ENCODE data around the gene CAMK2D. TPM values are rescaled to one million over a fixed set of nuclear protein-coding genes. Genes with fewer than 3 reads are reported as not detected.

The CAMK2D gene
- polyA plus RNA-seq, 6 donors from 2014 or later = 75.5 to 84.9 (median 81.8) TPM

GRCh38 chr4:113449410-113449974 lies 312.0 kb downstream of the CAMK2D start:
- Mint-ChIP-seq H3K27me3 (no peaks in the 10 kb centered on the region), H3K27ac (no peak overlapping the region), H3K4me3 (no peak overlapping the region), H3K4me1 (peaks cover 8 to 11% (median 10%) of the 10 kb centered on the region in 3 donors), H3K36me3 (peaks cover 6 to 9% of the 10 kb centered on the region in 2 donors), H3K9me3 (peaks cover 0 to 3% (median 0%) of the 10 kb centered on the region in 7 donors)
- no peak for ATAC-seq (ENCODE audit: low read depth in 2 of 2)
- no peak for DNase-seq

DNA sequence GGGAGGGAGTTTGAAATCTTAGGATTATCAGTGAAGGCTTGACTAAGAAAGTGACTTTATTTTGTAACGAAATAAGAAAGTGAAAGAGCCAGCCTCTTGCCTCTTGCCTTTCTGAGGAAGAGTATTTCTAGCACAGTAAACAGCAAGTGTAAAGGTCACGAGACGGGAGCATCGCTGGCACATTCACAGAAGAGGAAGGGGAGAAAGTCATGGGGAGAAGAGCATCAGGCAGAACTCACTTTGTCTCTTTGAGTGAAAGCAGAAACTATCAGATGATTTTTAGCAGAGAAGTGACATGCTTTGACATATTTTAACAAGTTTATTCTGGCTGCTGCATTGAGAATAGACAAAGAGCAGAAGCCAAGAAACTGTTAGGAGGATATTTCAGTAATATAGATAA lies 313.8 kb downstream of the CAMK2D start:
- ATAC-seq (ENCODE audit: low read depth in 2 of 2) (peak; percentile 27 to 48), DNase-seq (no peak)
- Mint-ChIP-seq H3K4me3 (no peak overlapping the region), H3K36me3 (peaks cover 0 to 5% of the 10 kb centered on the region in 2 donors), H3K4me1 (peaks cover 5 to 7% (median 5%) of the 10 kb centered on the region in 3 donors), H3K9me3 (peaks cover 0 to 3% (median 0%) of the 10 kb centered on the region in 7 donors), H3K27ac (no peak overlapping the region), H3K27me3 (no peaks in the 10 kb centered on the region)

GRCh38 chr4:113447061-113447460 lies 314.5 kb downstream of the CAMK2D start:
- no peak for ATAC-seq (ENCODE audit: low read depth in 2 of 2)
- no peak overlapping the region for H3K4me3 Mint-ChIP-seq
- peaks cover 0 to 2% (median 0%) of the 10 kb centered on the region in 3 donors for H3K27me3 Mint-ChIP-seq
- H3K4me1 Mint-ChIP-seq = peaks cover 5 to 7% (median 5%) of the 10 kb centered on the region in 3 donors
- peaks cover 0 to 5% of the 10 kb centered on the region in 2 donors for H3K36me3 Mint-ChIP-seq
- peak overlapping the region in 2 of 6 donors; percentile 8 to 60 for H3K27ac Mint-ChIP-seq
- no peak for DNase-seq
- H3K9me3 Mint-ChIP-seq = peaks cover 0 to 3% (median 0%) of the 10 kb centered on the region in 7 donors

DNA sequence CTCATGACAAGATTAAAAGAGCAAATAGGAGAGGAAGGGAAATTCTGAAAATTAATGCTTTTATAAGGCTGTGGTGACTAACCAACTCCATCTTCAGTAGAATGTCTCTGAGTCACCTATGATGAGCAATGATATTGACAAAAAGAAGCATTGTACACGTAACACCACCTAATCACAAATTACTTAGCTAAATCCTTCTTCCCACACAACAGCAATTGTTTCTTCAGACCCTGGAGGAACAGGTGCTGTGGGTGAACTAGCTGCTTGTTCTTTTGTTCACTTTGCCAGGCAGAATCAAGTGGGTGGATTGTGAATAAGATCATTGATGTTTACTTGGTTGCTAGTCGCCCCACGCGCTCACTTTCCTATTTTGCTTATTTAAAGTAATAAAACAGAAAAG lies 315.5 kb downstream of the CAMK2D start:
- Mint-ChIP-seq H3K36me3 (no peaks in the 10 kb centered on the region), H3K4me1 (peaks cover 5 to 7% (median 5%) of the 10 kb centered on the region in 3 donors), H3K9me3 (peaks cover 0 to 3% (median 0%) of the 10 kb centered on the region in 7 donors), H3K27me3 (peaks cover 0 to 5% (median 0%) of the 10 kb centered on the region in 3 donors), H3K27ac (no peak overlapping the region), H3K4me3 (no peak overlapping the region)
- DNase-seq (no peak), ATAC-seq (ENCODE audit: low read depth in 2 of 2) (no peak)

- Mint-ChIP-seq H3K4me3 (no peak overlapping the region), H3K36me3 (no peaks in the 10 kb centered on the region), H3K27me3 (peaks cover 0 to 5% (median 0%) of the 10 kb centered on the region in 3 donors), H3K27ac (no peak overlapping the region), H3K9me3 (peaks cover 0 to 3% (median 0%) of the 10 kb centered on the region in 7 donors), H3K4me1 (peaks cover 5 to 7% (median 5%) of the 10 kb centered on the region in 3 donors)
- ATAC-seq (ENCODE audit: low read depth in 2 of 2) = no peak
- no peak for DNase-seq
These were observed 316.3 kb downstream of the CAMK2D start for GRCh38 chr4:113445286-113445685.

DNA sequence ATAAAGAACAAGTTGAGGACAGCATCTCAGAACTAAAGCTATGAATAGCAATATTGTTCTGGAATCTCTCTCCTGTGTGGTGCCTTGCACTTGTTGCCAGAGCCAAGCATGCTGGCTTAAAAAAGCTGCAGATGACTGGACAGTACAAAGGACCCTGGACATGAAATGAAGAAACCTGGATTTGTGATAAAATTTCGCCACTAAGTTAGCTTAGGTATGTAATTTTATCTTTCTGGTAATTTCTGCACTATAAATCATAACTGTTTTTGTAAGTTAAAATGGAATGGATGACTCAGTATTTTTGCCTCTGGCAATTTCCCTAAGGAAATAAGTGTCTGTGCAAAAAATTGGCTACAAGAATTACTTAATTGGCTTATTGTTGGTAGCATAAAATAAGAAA lies 317.2 kb downstream of the CAMK2D start:
- DNase-seq (no peak), ATAC-seq (ENCODE audit: low read depth in 2 of 2) (no peak)
- Mint-ChIP-seq H3K9me3 (peaks cover 0 to 3% (median 0%) of the 10 kb centered on the region in 7 donors), H3K36me3 (no peaks in the 10 kb centered on the region), H3K4me3 (no peak overlapping the region), H3K27ac (peak overlapping the region in 1 of 6 donors; percentile 82), H3K27me3 (peaks cover 0 to 5% (median 0%) of the 10 kb centered on the region in 3 donors), H3K4me1 (peaks cover 5 to 7% (median 5%) of the 10 kb centered on the region in 3 donors)

- Mint-ChIP-seq H3K27ac (no peak overlapping the region), H3K4me3 (no peak overlapping the region), H3K4me1 (peaks cover 5 to 7% (median 5%) of the 10 kb centered on the region in 3 donors), H3K9me3 (peaks cover 0 to 3% (median 0%) of the 10 kb centered on the region in 7 donors), H3K27me3 (peaks cover 0 to 5% (median 0%) of the 10 kb centered on the region in 3 donors), H3K36me3 (no peaks in the 10 kb centered on the region)
- DNase-seq = no peak
- ATAC-seq (ENCODE audit: low read depth in 2 of 2) = no peak
These were observed 318.7 kb downstream of the CAMK2D start for GRCh38 chr4:113442826-113443225.

- Mint-ChIP-seq H3K9me3 (no peaks in the 10 kb centered on the region), H3K4me1 (peaks cover 5 to 7% (median 7%) of the 10 kb centered on the region in 3 donors), H3K27me3 (peaks cover 0 to 12% (median 5%) of the 10 kb centered on the region in 3 donors), H3K36me3 (no peaks in the 10 kb centered on the region), H3K4me3 (no peak overlapping the region), H3K27ac (no peak overlapping the region)
- DNase-seq (no peak), ATAC-seq (ENCODE audit: low read depth in 2 of 2) (no peak)
These were observed 321.2 kb downstream of the CAMK2D start for GRCh38 chr4:113440371-113440770.

- no peak overlapping the region for H3K27ac Mint-ChIP-seq
- no peaks in the 10 kb centered on the region for H3K36me3 Mint-ChIP-seq
- ATAC-seq (ENCODE audit: low read depth in 2 of 2) (no peak), DNase-seq (no peak)
- H3K27me3 Mint-ChIP-seq = peaks cover 0 to 12% (median 7%) of the 10 kb centered on the region in 3 donors
- H3K4me1 Mint-ChIP-seq = peaks cover under 1 to 2% (median 1%) of the 10 kb centered on the region in 3 donors
- H3K9me3 Mint-ChIP-seq = no peaks in the 10 kb centered on the region
- H3K4me3 Mint-ChIP-seq = no peak overlapping the region
These were observed 322.9 kb downstream of the CAMK2D start for GRCh38 chr4:113438596-113438995.

DNA sequence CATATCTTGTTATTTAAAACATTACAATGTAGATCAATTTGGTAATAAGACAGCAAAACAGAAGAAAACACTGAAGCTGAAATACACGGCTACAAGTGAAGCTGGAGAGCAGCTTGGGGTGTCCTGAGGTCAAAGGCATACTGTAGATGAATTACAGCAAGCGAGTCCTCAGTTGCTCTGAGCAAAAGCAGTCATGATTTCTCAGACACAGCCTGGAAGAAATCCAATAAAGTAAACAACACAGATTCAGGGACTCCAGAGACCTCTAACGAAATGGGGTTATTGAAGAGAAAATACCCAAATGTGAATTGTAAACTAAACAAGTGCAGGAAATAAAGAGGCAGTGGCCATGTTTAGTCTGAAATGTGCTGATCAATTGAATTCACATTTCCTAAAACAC lies 324.4 kb downstream of the CAMK2D start:
- no peaks in the 10 kb centered on the region for H3K36me3 Mint-ChIP-seq
- H3K4me3 Mint-ChIP-seq = no peak overlapping the region
- H3K27me3 Mint-ChIP-seq = peaks cover 5 to 20% (median 17%) of the 10 kb centered on the region in 3 donors
- no peak for ATAC-seq (ENCODE audit: low read depth in 2 of 2)
- no peak for DNase-seq
- H3K4me1 Mint-ChIP-seq = peaks cover 0 to 2% (median 0%) of the 10 kb centered on the region in 3 donors
- no peaks in the 10 kb centered on the region for H3K9me3 Mint-ChIP-seq
- no peak overlapping the region for H3K27ac Mint-ChIP-seq

DNA sequence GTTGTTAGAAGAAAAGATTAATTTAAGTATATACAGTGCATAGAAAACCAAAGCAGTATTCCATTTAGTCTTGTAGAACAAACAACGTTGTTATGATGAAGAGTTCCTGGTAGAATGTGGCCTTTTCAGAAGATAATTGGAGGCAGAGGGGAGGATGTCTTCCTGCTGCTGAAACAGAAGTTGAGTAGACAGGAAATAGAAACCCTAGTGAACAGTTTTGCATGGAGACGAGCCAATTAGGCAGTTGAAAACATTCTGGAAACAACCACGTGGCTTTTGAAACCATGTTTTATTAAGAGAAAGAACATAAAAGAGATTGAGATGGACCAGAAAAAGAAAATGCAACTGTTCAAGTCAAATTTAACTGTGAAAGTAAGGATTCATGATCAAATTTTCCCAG lies 325.2 kb downstream of the CAMK2D start:
- H3K4me1 Mint-ChIP-seq = peaks cover 0 to 2% (median 0%) of the 10 kb centered on the region in 3 donors
- ATAC-seq (ENCODE audit: low read depth in 2 of 2) = no peak

DNA sequence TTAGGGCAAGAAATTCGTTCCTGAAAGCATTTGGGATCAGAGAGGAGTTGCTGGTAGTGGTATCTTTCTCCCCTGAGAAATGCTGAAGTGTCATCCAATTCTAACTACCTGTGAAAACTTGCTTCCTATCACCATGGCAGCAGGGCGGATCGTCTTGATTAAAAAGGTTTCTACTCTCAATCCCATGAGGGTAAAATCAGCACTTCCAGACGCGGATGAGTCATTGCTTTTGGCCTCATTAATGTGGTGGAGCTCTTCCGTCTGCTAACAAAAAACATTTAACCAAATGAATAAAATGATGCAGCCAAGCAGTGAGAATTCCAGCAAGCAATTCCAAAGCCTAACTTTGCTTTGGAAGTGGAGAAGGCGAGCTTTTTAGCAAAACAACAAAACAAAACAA lies 325.6 kb downstream of the CAMK2D start:
- Mint-ChIP-seq H3K4me3 (no peak overlapping the region), H3K36me3 (no peaks in the 10 kb centered on the region), H3K27ac (no peak overlapping the region), H3K4me1 (peaks cover 0 to 2% (median 0%) of the 10 kb centered on the region in 3 donors), H3K27me3 (peaks cover 5 to 22% (median 21%) of the 10 kb centered on the region in 3 donors), H3K9me3 (peaks cover 0 to 7% (median 0%) of the 10 kb centered on the region in 7 donors)
- ATAC-seq (ENCODE audit: low read depth in 2 of 2) (no peak), DNase-seq (no peak)

More for the DNA sequence above, 325.2 kb downstream of the CAMK2D start:
- Mint-ChIP-seq H3K27me3 (peaks cover 5 to 21% (median 21%) of the 10 kb centered on the region in 3 donors), H3K36me3 (no peaks in the 10 kb centered on the region), H3K4me3 (no peak overlapping the region), H3K9me3 (peaks cover 0 to 7% (median 0%) of the 10 kb centered on the region in 7 donors), H3K27ac (peak overlapping the region in 1 of 6 donors; percentile 45)
- no peak for DNase-seq

DNA sequence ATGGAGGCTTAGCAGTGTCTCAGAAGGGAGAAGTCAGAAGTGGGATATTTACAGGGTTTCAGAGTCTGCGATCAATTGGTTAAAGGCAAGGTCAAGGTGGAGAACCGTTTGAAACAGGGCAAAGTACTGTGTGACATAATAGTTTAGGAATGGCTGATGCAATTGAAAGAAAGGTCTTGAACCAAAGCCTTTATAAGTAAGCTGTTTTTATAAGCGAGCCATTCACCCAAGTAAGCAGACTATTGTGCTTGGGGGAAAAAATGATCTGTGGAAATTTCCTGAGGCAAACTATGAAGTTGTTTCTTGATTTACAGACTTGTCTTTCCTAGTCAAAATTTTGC lies 327.3 kb downstream of the CAMK2D start:
- Mint-ChIP-seq H3K27me3 (peaks cover 5 to 25% (median 21%) of the 10 kb centered on the region in 3 donors), H3K27ac (peak overlapping the region in 2 of 6 donors; percentile 3 to 73), H3K4me1 (peaks cover 0 to 2% (median 0%) of the 10 kb centered on the region in 3 donors), H3K36me3 (no peaks in the 10 kb centered on the region), H3K4me3 (no peak overlapping the region), H3K9me3 (peaks cover 0 to 10% (median 2%) of the 10 kb centered on the region in 7 donors)
- no peak for ATAC-seq (ENCODE audit: low read depth in 2 of 2)
- no peak for DNase-seq
